ENCODE data around the gene SLC29A2. TPM values are rescaled to one million over a fixed set of nuclear protein-coding genes. Genes with fewer than 3 reads are reported as not detected.
A peak's percentile ranks its signal among the peaks of the same experiment; 100 is the strongest.

The SLC29A2 gene
- total RNA-seq, 1 experiment from 2014 or later, result 39.7 TPM

DNA sequence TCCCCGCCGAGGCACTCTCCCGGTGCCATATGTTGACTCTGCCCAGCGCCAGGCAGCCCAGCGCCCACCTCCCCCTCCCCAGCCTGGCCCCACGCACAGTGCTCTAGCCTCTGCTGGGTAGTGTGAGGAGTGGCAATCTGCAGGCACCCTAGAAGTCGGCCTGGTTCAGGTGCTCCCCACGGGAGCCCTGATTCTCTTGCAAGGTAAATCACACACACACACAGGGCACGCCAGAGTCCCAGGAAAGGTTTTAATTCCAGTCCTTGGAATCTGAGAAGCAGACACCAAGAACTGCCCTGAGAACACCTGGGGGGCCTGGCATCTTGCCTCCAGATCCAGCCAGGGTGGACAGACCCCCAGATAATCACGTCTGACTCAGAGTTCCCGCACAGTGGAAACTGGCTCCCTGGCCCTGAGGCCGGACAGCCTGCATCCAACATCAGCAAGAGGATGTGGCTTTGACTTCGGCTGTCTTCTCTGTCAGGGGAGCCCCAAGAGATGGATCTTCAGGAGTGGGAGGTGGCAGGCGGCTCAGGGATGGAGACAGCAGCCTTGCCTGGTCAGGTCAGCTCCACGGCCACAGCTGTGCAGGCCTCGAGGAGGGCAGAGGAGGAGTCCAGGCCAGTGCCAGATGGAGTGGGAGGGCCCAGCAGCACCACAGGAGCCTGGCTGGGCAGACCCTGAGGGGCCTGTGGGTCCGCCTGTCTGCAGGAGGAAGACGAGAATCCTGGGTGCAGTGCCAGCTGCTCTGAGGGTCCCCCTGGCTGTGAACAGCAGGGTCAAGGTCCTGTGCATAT lies 34.3 kb downstream of the SLC29A2 start:
- RAD21 ChIA-PET (ENCODE audit: low non-redundant PET in 1 of 2, low total read pairs in 2 of 2, uncharacterized antibody in 2 of 2, unreplicated experiment in 2 of 2), result no interaction called here
- H3K9me3 ChIP-seq (ENCODE audit: control insufficient read depth in 1 of 2, insufficient read depth in 1 of 2, low read depth in 1 of 2, low read length in 2 of 2), result no peaks in the 10 kb centered on the region
- CTCF ChIA-PET, result interaction anchor here (0.7 to 2.3 kb wide), 2 partner anchors 25 to 51 kb away, joined by 3 to 11 read pairs; no protein-coding TSS in a partner anchor
- no peak for TF ChIP-seq ZFX (IDR thresholded peaks at IDR 0.05)
- TF ChIP-seq SP1 (IDR thresholded peaks at IDR 0.05; ENCODE audit: low read depth), result no peak
- no peak for TF ChIP-seq EZH2 (IDR thresholded peaks at IDR 0.05)
- TF ChIP-seq SIN3A (IDR thresholded peaks at IDR 0.05; ENCODE audit: low read depth), result no peak
- TF ChIP-seq SRF (IDR thresholded peaks at IDR 0.05; ENCODE audit: low read depth), result no peak
- no peak for TF ChIP-seq ELF1 (IDR thresholded peaks at IDR 0.05; ENCODE audit: borderline replicate concordance, low read depth)
- TF ChIP-seq, protein P1, sequence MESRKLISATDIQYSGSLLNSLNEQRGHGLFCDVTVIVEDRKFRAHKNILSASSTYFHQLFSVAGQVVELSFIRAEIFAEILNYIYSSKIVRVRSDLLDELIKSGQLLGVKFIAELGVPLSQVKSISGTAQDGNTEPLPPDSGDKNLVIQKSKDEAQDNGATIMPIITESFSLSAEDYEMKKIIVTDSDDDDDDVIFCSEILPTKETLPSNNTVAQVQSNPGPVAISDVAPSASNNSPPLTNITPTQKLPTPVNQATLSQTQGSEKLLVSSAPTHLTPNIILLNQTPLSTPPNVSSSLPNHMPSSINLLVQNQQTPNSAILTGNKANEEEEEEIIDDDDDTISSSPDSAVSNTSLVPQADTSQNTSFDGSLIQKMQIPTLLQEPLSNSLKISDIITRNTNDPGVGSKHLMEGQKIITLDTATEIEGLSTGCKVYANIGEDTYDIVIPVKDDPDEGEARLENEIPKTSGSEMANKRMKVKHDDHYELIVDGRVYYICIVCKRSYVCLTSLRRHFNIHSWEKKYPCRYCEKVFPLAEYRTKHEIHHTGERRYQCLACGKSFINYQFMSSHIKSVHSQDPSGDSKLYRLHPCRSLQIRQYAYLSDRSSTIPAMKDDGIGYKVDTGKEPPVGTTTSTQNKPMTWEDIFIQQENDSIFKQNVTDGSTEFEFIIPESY (IDR thresholded peaks at IDR 0.05; ENCODE audit: extremely low read depth, insufficient replicate concordance, low read length), result no peak
- no peak for TF ChIP-seq MAX (IDR thresholded peaks at IDR 0.05)
- TF ChIP-seq EZH2phosphoT487 (IDR thresholded peaks at IDR 0.05; ENCODE audit: borderline replicate concordance), result no peak
- no peak for TF ChIP-seq ZNF274 (IDR thresholded peaks at IDR 0.05; ENCODE audit: low read depth, low read length)
- TF ChIP-seq FOSL1 (IDR thresholded peaks at IDR 0.05; ENCODE audit: low read depth), result no peak
- TF ChIP-seq POLR2A (IDR thresholded peaks at IDR 0.05; ENCODE audit: borderline replicate concordance, extremely low read depth, insufficient read depth, insufficient read length), result no peak
- H4K20me1 ChIP-seq (ENCODE audit: insufficient read depth), result no peaks in the 10 kb centered on the region
- H2AFZ ChIP-seq (ENCODE audit: low read depth, low read length, poor library complexity, severe bottlenecking), result no peak overlapping the region
- no peaks in the 10 kb centered on the region for H3K27me3 ChIP-seq (ENCODE audit: insufficient read depth, low read length)
- BruUV-seq (replicated peaks), result no TSS peak
- peak overlapping the region; percentile 95 for H3K4me2 ChIP-seq (ENCODE audit: low read length)
- peaks cover 16 to 36% of the 10 kb centered on the region in 2 experiments for H3K4me1 ChIP-seq (ENCODE audit: control insufficient read depth in 1 of 2, insufficient read depth in 2 of 2, low read length in 2 of 2)
- peak overlapping the region; percentile 95 for H3K9ac ChIP-seq (ENCODE audit: low read length)
- H3K9me2 ChIP-seq (ENCODE audit: insufficient read depth), result no peaks in the 10 kb centered on the region
- peaks cover 14 to 20% of the 10 kb centered on the region in 2 experiments; a peak in 3 of 4 replicates for H3K36me3 ChIP-seq (ENCODE audit: control insufficient read depth in 1 of 2, insufficient read depth in 2 of 2, low read length in 2 of 2)
- POLR2A ChIA-PET, result no interaction called here
- H3K27ac ChIP-seq (ENCODE audit: low read depth, low read length), result peak overlapping the region; percentile 89
- DNase-seq (ENCODE audit: low read depth, low spot score) (no peak), ATAC-seq (no peak)
- H3K4me3 ChIP-seq (replicated peaks in 1 of 2; ENCODE audit: low read depth in 1 of 2, low read length in 2 of 2), result peak overlapping the region in 1 of 2 experiments; percentile 70; a peak in 1 of 4 replicates
- peaks cover 16% of the 10 kb centered on the region; the same call in 1 of the 2 replicates for H3K79me2 ChIP-seq (ENCODE audit: insufficient read depth, low read length)
- intact Hi-C loops (cut with micrococcal nuclease), result loop anchor here (2.0 kb wide), 1 partner anchor 114 kb away; no protein-coding TSS in a partner anchor

All from HCT116 (cell line).